ENCODE results near the gene ZBTB21.

- TF ChIP-seq TAF1 (IDR thresholded peaks at IDR 0.05; ENCODE audit: borderline replicate concordance, low read depth, low read length): no peak
- no peak for TF ChIP-seq CTCF (IDR thresholded peaks at IDR 0.05)
- no peak for TF ChIP-seq SIN3A (IDR thresholded peaks at IDR 0.05; ENCODE audit: borderline replicate concordance, low read depth, low read length)
- no peak for TF ChIP-seq ZBTB33 (IDR thresholded peaks at IDR 0.05; ENCODE audit: borderline replicate concordance, low read depth)
- TF ChIP-seq EP300 (IDR thresholded peaks at IDR 0.05; ENCODE audit: borderline replicate concordance in 1 of 2, low read depth in 1 of 2, low read length in 1 of 2): no peak
- TF ChIP-seq JUND (IDR thresholded peaks at IDR 0.05): no peak
- TF ChIP-seq REST (IDR thresholded peaks at IDR 0.05; ENCODE audit: low read depth, low read length): no peak
- TF ChIP-seq EZH2phosphoT487 (IDR thresholded peaks at IDR 0.05; ENCODE audit: borderline replicate concordance, low read depth): no peak
- no peak for TF ChIP-seq RAD21 (IDR thresholded peaks at IDR 0.05; ENCODE audit: low read length)
- TF ChIP-seq MAX (IDR thresholded peaks at IDR 0.05; ENCODE audit: low read depth): no peak
- no peak for TF ChIP-seq NRF1 (IDR thresholded peaks at IDR 0.05; ENCODE audit: low read depth, low read length)
- no peak for TF ChIP-seq TCF12 (IDR thresholded peaks at IDR 0.05)
- TF ChIP-seq RCOR1 (IDR thresholded peaks at IDR 0.05; ENCODE audit: low read length): no peak
Measured at GRCh38 chr21:41960386-41960785, 49.8 kb downstream of the ZBTB21 start.
